Measurements from ENCODE around the gene RO60. TPM values are rescaled to one million over a fixed set of nuclear protein-coding genes. Genes with fewer than 3 reads are reported as not detected.

RO60 gene
- total and polyA plus RNA-seq, 2 of the 13 experiments (the other 11 are each of a cell fraction or from before 2014, with no cell fraction given): 20.3 to 53.7 TPM

GRCh38 chr1:193059282-193060114, at the start of gene RO60, which contains the start of gene UCHL5 (continued):
- TF ChIP-seq, protein P1, sequence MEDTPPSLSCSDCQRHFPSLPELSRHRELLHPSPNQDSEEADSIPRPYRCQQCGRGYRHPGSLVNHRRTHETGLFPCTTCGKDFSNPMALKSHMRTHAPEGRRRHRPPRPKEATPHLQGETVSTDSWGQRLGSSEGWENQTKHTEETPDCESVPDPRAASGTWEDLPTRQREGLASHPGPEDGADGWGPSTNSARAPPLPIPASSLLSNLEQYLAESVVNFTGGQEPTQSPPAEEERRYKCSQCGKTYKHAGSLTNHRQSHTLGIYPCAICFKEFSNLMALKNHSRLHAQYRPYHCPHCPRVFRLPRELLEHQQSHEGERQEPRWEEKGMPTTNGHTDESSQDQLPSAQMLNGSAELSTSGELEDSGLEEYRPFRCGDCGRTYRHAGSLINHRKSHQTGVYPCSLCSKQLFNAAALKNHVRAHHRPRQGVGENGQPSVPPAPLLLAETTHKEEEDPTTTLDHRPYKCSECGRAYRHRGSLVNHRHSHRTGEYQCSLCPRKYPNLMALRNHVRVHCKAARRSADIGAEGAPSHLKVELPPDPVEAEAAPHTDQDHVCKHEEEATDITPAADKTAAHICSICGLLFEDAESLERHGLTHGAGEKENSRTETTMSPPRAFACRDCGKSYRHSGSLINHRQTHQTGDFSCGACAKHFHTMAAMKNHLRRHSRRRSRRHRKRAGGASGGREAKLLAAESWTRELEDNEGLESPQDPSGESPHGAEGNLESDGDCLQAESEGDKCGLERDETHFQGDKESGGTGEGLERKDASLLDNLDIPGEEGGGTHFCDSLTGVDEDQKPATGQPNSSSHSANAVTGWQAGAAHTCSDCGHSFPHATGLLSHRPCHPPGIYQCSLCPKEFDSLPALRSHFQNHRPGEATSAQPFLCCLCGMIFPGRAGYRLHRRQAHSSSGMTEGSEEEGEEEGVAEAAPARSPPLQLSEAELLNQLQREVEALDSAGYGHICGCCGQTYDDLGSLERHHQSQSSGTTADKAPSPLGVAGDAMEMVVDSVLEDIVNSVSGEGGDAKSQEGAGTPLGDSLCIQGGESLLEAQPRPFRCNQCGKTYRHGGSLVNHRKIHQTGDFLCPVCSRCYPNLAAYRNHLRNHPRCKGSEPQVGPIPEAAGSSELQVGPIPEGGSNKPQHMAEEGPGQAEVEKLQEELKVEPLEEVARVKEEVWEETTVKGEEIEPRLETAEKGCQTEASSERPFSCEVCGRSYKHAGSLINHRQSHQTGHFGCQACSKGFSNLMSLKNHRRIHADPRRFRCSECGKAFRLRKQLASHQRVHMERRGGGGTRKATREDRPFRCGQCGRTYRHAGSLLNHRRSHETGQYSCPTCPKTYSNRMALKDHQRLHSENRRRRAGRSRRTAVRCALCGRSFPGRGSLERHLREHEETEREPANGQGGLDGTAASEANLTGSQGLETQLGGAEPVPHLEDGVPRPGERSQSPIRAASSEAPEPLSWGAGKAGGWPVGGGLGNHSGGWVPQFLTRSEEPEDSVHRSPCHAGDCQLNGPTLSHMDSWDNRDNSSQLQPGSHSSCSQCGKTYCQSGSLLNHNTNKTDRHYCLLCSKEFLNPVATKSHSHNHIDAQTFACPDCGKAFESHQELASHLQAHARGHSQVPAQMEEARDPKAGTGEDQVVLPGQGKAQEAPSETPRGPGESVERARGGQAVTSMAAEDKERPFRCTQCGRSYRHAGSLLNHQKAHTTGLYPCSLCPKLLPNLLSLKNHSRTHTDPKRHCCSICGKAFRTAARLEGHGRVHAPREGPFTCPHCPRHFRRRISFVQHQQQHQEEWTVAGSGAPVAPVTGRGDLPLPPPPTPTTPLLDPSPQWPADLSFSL (CRISPR knock-in tag; IDR thresholded peaks at IDR 0.05): no peak
- TF ChIP-seq, protein P2, sequence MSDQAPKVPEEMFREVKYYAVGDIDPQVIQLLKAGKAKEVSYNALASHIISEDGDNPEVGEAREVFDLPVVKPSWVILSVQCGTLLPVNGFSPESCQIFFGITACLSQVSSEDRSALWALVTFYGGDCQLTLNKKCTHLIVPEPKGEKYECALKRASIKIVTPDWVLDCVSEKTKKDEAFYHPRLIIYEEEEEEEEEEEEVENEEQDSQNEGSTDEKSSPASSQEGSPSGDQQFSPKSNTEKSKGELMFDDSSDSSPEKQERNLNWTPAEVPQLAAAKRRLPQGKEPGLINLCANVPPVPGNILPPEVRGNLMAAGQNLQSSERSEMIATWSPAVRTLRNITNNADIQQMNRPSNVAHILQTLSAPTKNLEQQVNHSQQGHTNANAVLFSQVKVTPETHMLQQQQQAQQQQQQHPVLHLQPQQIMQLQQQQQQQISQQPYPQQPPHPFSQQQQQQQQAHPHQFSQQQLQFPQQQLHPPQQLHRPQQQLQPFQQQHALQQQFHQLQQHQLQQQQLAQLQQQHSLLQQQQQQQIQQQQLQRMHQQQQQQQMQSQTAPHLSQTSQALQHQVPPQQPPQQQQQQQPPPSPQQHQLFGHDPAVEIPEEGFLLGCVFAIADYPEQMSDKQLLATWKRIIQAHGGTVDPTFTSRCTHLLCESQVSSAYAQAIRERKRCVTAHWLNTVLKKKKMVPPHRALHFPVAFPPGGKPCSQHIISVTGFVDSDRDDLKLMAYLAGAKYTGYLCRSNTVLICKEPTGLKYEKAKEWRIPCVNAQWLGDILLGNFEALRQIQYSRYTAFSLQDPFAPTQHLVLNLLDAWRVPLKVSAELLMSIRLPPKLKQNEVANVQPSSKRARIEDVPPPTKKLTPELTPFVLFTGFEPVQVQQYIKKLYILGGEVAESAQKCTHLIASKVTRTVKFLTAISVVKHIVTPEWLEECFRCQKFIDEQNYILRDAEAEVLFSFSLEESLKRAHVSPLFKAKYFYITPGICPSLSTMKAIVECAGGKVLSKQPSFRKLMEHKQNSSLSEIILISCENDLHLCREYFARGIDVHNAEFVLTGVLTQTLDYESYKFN (CRISPR knock-in tag; conservative IDR thresholded peaks at IDR 0.05): peak; percentile 71
- TF ChIP-seq REL (CRISPR knock-in tag; conservative IDR thresholded peaks at IDR 0.05) (peak; percentile 84; the same call in 1 of the 2 replicates), BATF2 (CRISPR knock-in tag; IDR thresholded peaks at IDR 0.05) (peak; percentile 83; the same call in 1 of the 2 replicates), ZNF703 (CRISPR knock-in tag; IDR thresholded peaks at IDR 0.05; ENCODE audit: borderline replicate concordance) (no peak; the same call in 1 of the 2 replicates), ZNF678 (CRISPR knock-in tag; IDR thresholded peaks at IDR 0.05) (no peak), PBX3 (CRISPR knock-in tag; IDR thresholded peaks at IDR 0.05; ENCODE audit: borderline replicate concordance) (0 out of 2 replicates have a peak, but pooled peaks have one; percentile 71), ZNF136 (CRISPR knock-in tag; IDR thresholded peaks at IDR 0.05; ENCODE audit: low read depth) (no peak; the same call in 1 of the 2 replicates), NFE2 (CRISPR knock-in tag; IDR thresholded peaks at IDR 0.05) (no peak; the same call in 1 of the 2 replicates), ZMYM4 (CRISPR knock-in tag; IDR thresholded peaks at IDR 0.05) (peak; percentile 99), AHR (CRISPR knock-in tag; IDR thresholded peaks at IDR 0.05) (peak; percentile 93), ZFP36 (IDR thresholded peaks at IDR 0.05; ENCODE audit: borderline replicate concordance, low read depth, low read length, partially characterized antibody) (no peak), U2AF1 (optimal IDR thresholded peaks at IDR 0.05; ENCODE audit: low read depth, low read length) (peak; percentile 93), ZNF616 (CRISPR knock-in tag; IDR thresholded peaks at IDR 0.05; ENCODE audit: low read depth) (peak; percentile 85)
- TF ChIP-seq, protein P3, sequence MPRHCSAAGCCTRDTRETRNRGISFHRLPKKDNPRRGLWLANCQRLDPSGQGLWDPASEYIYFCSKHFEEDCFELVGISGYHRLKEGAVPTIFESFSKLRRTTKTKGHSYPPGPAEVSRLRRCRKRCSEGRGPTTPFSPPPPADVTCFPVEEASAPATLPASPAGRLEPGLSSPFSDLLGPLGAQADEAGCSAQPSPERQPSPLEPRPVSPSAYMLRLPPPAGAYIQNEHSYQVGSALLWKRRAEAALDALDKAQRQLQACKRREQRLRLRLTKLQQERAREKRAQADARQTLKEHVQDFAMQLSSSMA (CRISPR knock-in tag; IDR thresholded peaks at IDR 0.05): peak; percentile 92

All from HepG2 (cell line).